Measurements from ENCODE around the gene GRID1.

GRCh38 chr10:85613391-85613790, 753.2 kb downstream of the GRID1 start:
- TF ChIP-seq, protein P1, sequence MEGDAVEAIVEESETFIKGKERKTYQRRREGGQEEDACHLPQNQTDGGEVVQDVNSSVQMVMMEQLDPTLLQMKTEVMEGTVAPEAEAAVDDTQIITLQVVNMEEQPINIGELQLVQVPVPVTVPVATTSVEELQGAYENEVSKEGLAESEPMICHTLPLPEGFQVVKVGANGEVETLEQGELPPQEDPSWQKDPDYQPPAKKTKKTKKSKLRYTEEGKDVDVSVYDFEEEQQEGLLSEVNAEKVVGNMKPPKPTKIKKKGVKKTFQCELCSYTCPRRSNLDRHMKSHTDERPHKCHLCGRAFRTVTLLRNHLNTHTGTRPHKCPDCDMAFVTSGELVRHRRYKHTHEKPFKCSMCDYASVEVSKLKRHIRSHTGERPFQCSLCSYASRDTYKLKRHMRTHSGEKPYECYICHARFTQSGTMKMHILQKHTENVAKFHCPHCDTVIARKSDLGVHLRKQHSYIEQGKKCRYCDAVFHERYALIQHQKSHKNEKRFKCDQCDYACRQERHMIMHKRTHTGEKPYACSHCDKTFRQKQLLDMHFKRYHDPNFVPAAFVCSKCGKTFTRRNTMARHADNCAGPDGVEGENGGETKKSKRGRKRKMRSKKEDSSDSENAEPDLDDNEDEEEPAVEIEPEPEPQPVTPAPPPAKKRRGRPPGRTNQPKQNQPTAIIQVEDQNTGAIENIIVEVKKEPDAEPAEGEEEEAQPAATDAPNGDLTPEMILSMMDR (IDR thresholded peaks at IDR 0.05), result no peak
- no peak for TF ChIP-seq POLR2A (IDR thresholded peaks at IDR 0.05)

Measured in esophagus squamous epithelium (tissue), 4 donors.